C4-2B (cell line): ENCODE results near the gene FOSB.

Experiments
- CTCF ChIP-seq: fragments of 450-650 bp; conservative IDR thresholded peaks from 2 replicates; pipeline ENCODE4 v1.5.1; 2017; ENCODE audit warnings: mild to moderate bottlenecking
- ZFX ChIP-seq: fragments of 450-650 bp; IDR thresholded peaks from 2 replicates; pipeline ENCODE4 v1.6.1; 2017

DNA sequence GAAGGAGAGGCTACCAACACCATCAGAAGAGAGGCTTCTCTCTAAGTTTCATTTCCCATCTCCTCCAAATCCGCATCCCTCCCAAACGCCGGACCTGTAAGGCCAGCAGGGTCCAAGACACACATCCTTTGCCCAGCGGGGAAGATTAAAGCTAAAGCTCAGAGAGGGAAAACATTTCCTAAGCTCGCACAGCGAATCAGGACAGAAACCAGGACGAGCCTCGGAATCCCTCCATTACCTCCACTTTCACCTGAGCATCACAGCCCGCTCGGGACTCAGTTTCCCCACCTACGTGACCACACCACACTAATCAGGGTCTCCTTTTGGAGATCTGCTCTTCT is 711 bp upstream of the FOSB start:
- TF ChIP-seq CTCF: no peak
- no peak for TF ChIP-seq ZFX
